Stimulated activated CD4-positive, alpha-beta T cell treated with anti-CD3 and anti-CD28 coated beads, Interleukin-4, amount 100 ng/mL, for 24 hours (primary cell): ENCODE measurements around the gene HAPLN2.
"Not testable (repeated sequence)": the region's sequence is repeated elsewhere in the genome, so short reads cannot be mapped to it uniquely, and the experiment has no call there.

Experiments used
- DNase-seq: peaks from one replicate; pipeline ENCODE4 v3.0.0-alpha.2; 2020

HAPLN2 gene

GRCh38 chr1:156623946-156624813, 5.0 kb downstream of the HAPLN2 start:
- DNase-seq, result peak; percentile 40

DNA sequence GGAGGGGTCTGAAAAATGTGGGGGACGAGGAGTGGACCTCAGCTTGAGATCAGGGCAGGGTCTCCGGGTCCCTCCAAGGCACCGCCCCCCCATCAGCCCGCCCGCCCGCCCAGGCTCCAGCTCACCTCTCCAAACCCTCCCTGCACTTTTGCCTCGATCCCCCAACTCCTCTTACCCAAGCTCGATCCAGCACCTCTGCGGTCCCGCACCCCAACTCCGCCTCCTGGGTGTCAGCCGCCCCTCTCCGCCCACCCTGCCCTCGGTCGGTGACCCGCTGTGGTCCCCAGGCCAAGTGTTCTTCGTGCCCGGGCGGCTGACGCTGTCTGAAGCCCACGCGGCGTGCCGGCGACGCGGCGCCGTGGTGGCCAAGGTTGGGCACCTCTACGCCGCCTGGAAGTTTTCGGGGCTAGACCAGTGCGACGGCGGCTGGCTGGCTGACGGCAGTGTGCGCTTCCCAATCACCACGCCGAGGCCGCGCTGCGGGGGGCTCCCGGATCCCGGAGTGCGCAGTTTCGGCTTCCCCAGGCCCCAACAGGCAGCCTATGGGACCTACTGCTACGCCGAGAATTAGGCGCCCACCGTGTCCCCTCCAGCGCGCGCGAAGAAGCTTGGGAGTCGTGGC, 5.7 kb downstream of the HAPLN2 start:
- DNase-seq, result no peak

DNA sequence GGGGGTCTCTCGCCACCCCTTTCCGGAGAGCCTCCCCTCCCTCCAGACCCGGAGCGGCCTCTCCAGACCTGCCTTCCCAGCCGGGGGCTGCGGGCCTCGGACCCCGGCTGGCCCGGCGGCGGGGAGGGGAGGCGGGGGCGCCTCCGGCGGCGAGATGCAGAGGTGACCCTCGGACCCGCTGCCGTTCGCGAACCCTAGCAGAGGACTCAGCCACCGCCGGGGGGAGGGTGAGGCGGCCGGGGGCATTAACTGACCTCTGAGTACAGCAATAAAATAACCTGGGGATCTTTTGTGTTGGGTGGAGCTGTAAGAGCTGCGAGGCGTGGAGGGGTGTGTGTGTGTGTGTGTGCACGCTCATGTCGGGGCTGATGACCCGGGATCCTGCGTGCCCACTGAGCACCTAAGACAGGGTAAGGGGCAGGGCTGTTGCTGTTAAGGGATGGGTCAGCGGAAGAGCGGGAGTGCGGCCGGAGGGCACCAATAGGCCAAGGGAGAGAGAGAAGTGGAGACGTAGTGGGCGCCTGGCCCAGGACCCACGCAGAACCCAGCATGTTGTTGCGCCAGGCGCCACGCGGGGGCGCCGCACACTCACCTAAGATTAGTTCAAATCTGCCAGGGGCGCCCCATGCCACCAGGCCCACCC, 6.3 kb downstream of the HAPLN2 start:
- peak; percentile 67 for DNase-seq

DNA sequence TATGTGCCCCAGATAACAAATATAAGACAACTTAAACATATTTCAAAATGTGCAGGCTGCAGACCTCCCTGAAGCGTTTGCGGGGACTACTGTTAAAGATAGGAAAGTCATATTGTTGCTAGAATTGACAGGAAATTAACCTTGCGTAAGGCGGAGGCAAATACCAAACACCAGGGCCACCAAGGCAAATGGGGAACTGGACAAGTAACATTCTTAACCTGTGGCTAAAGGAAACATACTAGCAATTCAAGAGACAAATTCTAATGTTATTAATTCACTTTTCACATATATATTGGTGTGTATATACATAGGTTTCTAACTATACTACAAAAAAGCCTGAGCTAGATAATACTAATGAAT, 6.8 kb downstream of the HAPLN2 start:
- no peak for DNase-seq

GRCh38 chr1:156627313-156627880, 8.2 kb downstream of the HAPLN2 start:
- peak; percentile 44 for DNase-seq

GRCh38 chr1:156629823-156630449, 10.7 kb downstream of the HAPLN2 start:
- DNase-seq, result no peak

GRCh38 chr1:156631152-156631551, 11.9 kb downstream of the HAPLN2 start:
- DNase-seq, result not testable (repeated sequence)

DNA sequence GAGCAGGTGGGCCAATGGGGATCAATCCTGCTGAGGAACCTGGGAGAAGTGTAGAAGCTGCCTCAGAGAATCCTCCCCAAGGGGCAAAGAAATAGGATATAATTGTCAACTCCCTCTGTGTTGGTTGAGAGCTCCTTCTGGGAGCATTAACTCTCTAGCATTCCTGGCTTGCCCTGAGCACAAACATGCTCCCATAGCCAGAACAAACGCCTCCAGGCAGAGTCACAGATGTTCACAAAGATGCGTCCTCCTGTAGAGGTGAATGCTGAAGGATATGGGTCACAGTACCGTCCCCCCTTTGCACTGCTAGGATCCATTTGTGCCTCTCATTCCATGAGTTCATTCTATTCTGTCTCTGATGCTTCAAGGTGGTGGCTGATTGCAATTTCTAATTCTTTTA, 13.1 kb downstream of the HAPLN2 start:
- DNase-seq, result no peak

DNA sequence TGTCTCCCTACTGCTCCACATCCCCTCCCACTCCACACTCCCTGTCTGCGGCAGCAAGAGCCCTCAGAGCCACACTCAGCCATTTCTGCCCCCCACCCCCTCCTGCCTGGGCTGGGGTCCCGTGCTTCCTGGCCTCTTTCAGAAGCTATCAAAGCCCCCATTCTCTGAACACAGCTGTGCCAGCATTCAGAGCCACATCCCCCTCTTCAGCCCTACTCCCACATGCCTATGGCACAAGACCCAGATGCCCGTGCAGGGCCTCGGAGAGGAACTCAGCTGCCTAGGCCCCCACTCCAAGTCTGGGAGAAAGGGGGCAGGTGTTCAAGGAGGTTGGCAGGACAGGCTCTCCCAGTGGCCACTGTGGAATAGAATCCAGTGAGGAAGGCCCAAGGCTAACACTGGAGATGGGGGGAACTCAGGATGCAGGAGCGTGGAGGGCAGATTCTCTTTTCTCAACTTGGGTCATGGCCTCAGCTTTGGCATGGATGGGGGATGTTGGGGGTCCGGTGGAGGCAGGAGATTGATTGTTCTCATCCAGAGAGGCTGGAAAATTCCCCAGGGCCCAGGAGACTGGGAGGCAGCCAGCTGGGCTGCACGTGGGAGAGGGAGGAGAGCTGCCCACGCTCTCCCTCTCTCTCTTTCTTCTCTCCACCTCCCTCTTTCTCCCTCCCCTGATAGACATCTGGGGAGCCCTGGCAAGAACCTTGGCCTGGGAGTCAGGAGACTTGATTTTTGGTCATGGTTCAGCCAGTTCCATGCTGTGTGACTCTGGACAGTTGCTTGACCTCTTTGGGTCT, 19.2 kb downstream of the HAPLN2 start:
- DNase-seq, result no peak

DNA sequence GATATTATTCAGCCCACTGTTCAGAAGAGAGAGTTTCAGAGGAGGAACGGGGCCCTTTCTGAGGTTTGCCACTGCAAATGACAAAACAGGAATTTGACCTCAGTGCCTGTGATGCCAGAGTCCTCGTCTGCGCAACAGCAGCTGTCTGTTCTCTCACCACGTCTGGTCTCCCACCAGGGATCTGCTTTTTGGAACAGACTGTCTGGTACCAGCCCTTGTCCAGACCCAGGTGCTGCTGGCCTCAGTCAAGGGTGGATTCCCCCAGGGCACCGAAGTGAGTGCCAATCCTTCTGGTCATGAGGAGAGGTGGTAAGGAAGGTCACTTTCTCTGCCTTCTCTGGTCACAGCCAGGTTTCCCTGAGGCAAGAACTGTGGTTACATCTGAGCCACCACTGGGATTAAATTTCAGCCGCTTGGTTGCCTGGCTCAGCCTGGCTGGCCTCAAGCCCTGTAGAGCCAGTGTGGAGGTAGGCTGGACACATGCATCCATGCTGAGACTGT, 20.4 kb downstream of the HAPLN2 start:
- DNase-seq, result no peak

- DNase-seq, result no peak
Observed at GRCh38 chr1:156640842-156641706, 21.9 kb downstream of the HAPLN2 start.

- no peak for DNase-seq
Observed at GRCh38 chr1:156641761-156642264, 22.6 kb downstream of the HAPLN2 start, which contains the start of gene BCAN. Gene BCAN, plus strand, starts transcription at chr1:156642117. Its CDS starts 3,938 bp downstream, at chr1:156646055.

DNA sequence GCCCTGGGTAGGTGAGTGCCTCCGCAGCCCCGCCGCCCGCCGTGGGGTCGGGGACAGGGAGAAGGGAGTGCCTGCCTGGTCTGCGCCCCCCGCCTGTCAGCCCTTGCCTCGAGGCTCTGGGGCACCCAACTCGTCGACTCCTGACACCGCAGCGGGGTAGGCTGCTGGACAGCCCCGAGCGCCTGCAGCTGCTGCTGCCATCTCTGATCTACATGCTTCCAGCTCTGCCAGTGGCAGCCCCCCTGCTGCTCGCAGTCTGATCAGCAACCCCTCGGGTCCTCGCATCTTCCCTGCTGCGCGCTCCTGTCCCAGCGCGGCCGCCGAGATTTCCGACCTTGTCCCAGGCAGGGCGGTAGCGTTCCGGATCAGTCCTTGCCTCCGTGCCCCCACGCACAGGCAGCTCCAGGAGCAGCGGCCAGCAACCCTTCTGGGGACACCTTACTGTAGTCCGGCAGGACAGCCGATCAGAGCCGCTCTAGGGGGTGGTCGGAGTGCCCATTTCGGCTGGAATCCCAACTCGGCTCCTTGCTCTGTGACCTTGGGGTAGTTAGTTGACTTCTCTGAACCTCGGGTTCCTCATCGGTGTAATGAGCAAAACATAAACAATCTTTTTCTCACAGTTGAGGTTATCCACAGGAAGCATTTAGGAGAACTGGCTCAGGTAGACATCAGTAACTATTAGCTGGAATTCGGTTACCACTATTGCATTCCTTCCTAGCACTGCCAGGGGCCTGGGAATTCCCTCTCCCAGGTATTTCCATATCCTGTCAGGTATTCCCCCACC, 23.2 kb downstream of the HAPLN2 start:
- no peak for DNase-seq

DNA sequence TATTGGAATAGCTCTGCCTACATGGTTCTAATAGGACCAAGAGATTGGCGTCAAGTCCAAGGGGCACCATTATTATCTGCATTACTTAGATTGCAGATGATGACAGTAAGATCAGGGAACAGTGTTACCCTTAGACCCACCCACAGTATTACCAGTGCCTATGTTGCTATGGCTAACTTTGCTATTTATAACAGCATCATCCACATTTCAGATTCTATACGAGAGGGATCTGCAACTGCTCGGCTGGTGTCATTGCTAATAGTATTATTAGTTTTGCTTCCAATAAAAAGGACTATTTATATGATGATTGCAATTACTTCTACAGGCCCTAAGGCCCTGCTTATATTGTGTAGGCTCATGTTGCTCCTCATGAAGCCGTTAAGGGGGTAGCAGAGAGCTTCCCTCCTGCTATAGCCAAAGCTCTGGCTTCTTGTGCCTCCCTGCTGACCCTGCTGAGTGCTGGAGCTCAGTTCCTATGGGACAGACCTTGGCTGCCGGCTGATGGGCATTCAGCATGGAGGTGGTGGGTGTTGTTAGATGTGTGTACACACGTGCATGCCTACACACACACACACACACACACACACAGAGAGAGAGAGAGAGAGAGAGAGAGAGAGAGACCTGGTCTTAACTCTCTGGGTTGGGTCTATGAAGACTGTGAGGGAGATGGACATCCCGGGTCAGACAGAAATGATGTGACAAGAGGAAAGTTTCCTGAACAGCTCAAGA, 24.0 kb downstream of the HAPLN2 start:
- no peak for DNase-seq

DNA sequence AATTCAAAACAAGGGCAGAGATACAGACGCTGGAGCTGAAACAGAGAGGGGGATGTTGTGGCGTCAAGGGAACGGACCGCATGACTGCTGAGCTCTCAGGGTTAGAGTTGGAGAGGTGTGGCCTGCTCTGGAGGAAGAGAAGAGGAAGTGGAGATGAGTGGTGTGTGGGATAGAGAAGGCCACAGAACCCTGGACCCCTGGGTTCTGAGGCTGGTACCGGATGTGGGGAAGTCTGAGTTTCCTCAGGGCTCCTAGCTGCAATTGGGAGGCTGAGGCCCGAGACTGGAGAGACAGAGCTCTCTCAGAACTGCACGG, 24.5 kb downstream of the HAPLN2 start:
- no peak for DNase-seq

DNA sequence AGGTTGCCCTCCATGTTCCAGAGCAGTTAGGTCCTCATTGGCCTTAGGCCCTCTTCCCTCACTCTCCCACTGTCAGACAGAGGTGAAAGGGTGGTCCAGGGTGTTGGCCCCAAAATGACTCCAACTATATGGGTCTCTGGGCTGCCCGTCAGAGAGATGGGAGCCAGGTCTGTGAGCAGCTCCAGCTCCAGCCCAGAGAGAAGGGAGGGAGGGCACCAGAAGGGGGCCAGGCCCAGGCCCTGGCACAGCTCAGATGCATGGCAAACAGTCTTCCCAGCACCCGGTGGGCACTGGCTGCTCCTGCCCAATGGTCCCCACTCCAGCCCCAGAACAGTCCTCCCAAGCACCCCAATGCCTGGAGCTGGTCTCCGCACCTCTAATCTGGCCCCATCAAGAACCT, 24.9 kb downstream of the HAPLN2 start:
- DNase-seq, result no peak

- no peak for DNase-seq
Observed at GRCh38 chr1:156644640-156645039, 25.4 kb downstream of the HAPLN2 start.

DNA sequence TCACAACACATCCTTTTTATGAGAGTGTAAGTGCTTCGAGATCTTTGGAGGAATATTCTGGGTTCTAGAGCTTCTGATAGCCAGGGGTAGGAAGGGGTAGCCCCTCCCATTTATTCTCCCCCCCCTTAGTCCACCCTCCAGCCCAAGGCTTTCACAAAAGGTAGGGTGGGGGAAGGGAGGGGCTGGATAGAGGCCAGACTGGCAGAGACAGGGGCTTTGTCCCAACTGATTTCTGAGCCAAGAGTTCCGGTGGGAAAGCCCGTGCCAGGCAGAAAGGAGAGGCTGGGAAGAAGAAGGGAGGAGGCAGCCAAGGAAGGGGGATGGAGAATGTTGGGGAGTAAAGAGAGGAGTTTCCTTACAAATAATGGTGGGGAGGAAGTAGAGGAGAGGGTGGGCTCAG, 25.8 kb downstream of the HAPLN2 start:
- DNase-seq, result no peak

- DNase-seq, result no peak
Observed at GRCh38 chr1:156645666-156646065, 26.5 kb downstream of the HAPLN2 start.
